ENCODE measurements around the gene ADAMTS17. TPM values are rescaled to one million over a fixed set of nuclear protein-coding genes. Genes with fewer than 3 reads are reported as not detected.

ADAMTS17 gene
- polyA plus RNA-seq, 4 donors = 0.45 to 3.1 (median 1.2) TPM

DNA sequence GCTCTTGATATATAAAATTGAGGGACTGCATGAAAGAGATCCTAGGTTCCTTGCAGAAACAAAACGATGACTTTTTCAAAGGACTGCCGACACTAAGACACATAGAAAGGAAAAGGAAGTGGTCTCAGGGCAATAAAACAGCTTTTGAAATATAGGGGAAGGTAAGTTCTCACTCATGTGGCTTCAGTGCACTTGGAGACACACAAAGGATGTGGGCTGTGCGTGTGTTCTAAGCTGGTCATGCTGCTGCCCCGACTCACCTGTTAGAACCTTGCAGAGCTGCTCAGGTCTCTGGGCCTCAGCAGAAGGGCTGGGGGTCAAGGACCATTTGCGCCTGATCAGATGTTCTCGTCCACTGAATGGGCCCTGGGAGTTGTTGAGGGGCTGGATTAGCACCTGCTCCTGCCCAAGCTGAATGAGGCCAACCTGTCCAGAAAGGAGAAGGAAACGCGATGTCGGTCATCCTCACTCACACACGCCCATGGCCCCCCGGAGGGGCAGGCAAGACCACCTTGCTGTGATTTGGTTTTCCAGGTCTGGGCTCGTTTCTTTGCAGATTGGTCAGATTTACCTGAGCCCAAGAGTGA is 11.1 kb downstream of the ADAMTS17 start:
- H3K27ac ChIP-seq (ENCODE audit: low read depth in 1 of 3, low read length in 2 of 3) = no peak overlapping the region
- WGBS, 3 donors = 72 to 83% (median 76%) methylated on average over 12 of the region's 12 CpGs
- H3K4me1 ChIP-seq (ENCODE audit: control insufficient read depth in 3 of 3, insufficient read depth in 2 of 3, low read depth in 1 of 3, low read length in 2 of 3) = no peaks in the 10 kb centered on the region
- H3K27me3 ChIP-seq (ENCODE audit: control insufficient read depth in 3 of 3, insufficient read depth in 3 of 3, low read length in 3 of 3) = no peaks in the 10 kb centered on the region
- H3K4me3 ChIP-seq (ENCODE audit: low read depth in 1 of 3, low read length in 3 of 3) = no peak overlapping the region
- FAIRE-seq (no peak), DNase-seq (peak in 1 of 2 donors; percentile 65)
- no peaks in the 10 kb centered on the region for H3K36me3 ChIP-seq (ENCODE audit: control insufficient read depth in 3 of 3, insufficient read depth in 2 of 3, low read depth in 1 of 3, low read length in 3 of 3)
- H3K9me3 ChIP-seq (ENCODE audit: control insufficient read depth in 2 of 2, insufficient read depth in 1 of 2, low read depth in 1 of 2, low read length in 1 of 2) = no peaks in the 10 kb centered on the region

DNA sequence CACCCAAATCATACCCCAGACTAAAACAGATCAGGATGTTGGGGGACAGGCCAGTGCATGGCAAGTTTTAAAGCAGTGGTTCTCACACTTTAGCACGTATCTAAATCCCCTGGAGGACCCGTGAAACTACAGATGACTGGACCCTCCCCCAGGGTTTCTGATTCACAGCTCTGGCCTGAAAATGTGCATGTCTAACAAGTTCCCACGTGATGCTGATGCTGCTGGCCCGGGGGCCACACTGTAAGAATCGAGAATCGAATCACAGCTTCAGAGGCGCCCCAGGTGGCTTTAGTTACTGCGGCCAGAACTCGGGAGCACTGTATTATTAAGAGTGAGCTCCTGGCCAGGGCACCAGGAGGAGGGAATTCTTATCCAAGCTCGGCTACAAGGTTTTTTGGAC is 11.6 kb downstream of the ADAMTS17 start:
- DNase-seq (peak in 1 of 2 donors; percentile 10), FAIRE-seq (no peak)
- Histone ChIP-seq H3K36me3 (ENCODE audit: control insufficient read depth in 3 of 3, insufficient read depth in 2 of 3, low read depth in 1 of 3, low read length in 3 of 3) (no peaks in the 10 kb centered on the region), H3K4me1 (ENCODE audit: control insufficient read depth in 3 of 3, insufficient read depth in 2 of 3, low read depth in 1 of 3, low read length in 2 of 3) (no peaks in the 10 kb centered on the region), H3K27me3 (ENCODE audit: control insufficient read depth in 3 of 3, insufficient read depth in 3 of 3, low read length in 3 of 3) (no peaks in the 10 kb centered on the region), H3K9me3 (ENCODE audit: control insufficient read depth in 2 of 2, insufficient read depth in 1 of 2, low read depth in 1 of 2, low read length in 1 of 2) (no peaks in the 10 kb centered on the region), H3K27ac (ENCODE audit: low read depth in 1 of 3, low read length in 2 of 3) (peak overlapping the region in 1 of 3 donors; percentile 12), H3K4me3 (ENCODE audit: low read depth in 1 of 3, low read length in 3 of 3) (no peak overlapping the region)
- WGBS, 3 donors = 62 to 86% (median 68%) methylated on average over 10 of the region's 10 CpGs

DNA sequence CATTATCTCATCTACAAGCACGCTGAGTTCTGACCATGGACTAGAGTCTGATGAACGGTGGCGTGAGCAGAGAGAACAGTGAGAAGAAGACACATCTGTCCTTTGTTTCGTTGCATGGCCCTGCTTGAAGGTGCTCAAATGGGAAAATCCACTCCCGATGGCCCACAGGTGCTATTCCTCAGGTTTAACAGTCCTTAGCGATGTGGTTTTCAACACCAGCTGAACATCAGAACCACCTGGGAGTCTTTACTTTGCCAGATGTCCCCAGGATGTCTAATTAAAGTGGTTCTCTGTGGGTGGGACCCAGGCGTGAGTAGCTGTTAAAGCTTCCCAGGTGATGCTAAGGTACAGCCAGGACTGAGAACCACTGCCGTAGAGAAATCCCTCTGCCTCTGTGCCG is 13.0 kb downstream of the ADAMTS17 start:
- WGBS, 3 donors = 87 to 91% (median 89%) methylated on average over 9 of the region's 9 CpGs
- FAIRE-seq (no peak), DNase-seq (no peak)
- H3K4me1 ChIP-seq (ENCODE audit: control insufficient read depth in 3 of 3, insufficient read depth in 2 of 3, low read depth in 1 of 3, low read length in 2 of 3) = no peaks in the 10 kb centered on the region
- H3K9me3 ChIP-seq (ENCODE audit: control insufficient read depth in 2 of 2, insufficient read depth in 1 of 2, low read depth in 1 of 2, low read length in 1 of 2) = no peaks in the 10 kb centered on the region
- H3K36me3 ChIP-seq (ENCODE audit: control insufficient read depth in 3 of 3, insufficient read depth in 2 of 3, low read depth in 1 of 3, low read length in 3 of 3) = no peaks in the 10 kb centered on the region
- H3K27me3 ChIP-seq (ENCODE audit: control insufficient read depth in 3 of 3, insufficient read depth in 3 of 3, low read length in 3 of 3) = no peaks in the 10 kb centered on the region
- H3K4me3 ChIP-seq (ENCODE audit: low read depth in 1 of 3, low read length in 3 of 3) = no peak overlapping the region
- H3K27ac ChIP-seq (ENCODE audit: low read depth in 1 of 3, low read length in 2 of 3) = peak overlapping the region in 1 of 3 donors; percentile 61

DNA sequence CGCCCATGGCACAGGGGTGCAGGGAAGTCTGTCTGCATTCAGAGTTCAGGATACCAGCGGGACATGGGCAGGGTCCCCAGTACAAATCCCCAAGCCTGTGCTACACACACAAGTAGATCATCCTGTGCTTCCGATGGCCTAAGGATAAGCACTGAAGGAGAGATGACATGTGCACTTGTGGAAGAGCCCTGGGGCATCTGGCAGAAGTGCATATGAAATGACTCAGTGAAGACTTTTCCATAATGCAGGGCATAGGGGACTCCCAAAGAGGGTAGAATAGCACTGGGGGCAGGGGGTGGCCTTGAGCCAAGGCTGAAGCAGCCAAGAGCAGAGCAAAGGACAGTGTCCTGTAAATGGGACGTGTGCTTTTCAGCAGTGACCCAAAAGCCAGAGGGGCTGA is 22.9 kb downstream of the ADAMTS17 start:
- WGBS, 3 donors = 91 to 96% (median 92%) methylated on average over 4 of the region's 4 CpGs
- Histone ChIP-seq H3K4me1 (ENCODE audit: control insufficient read depth in 3 of 3, insufficient read depth in 2 of 3, low read depth in 1 of 3, low read length in 2 of 3) (no peaks in the 10 kb centered on the region), H3K9me3 (ENCODE audit: control insufficient read depth in 2 of 2, insufficient read depth in 1 of 2, low read depth in 1 of 2, low read length in 1 of 2) (peaks cover 0 to 14% of the 10 kb centered on the region in 2 donors), H3K27me3 (ENCODE audit: control insufficient read depth in 3 of 3, insufficient read depth in 3 of 3, low read length in 3 of 3) (no peaks in the 10 kb centered on the region), H3K27ac (ENCODE audit: low read depth in 1 of 3, low read length in 2 of 3) (no peak overlapping the region), H3K4me3 (ENCODE audit: low read depth in 1 of 3, low read length in 3 of 3) (no peak overlapping the region), H3K36me3 (ENCODE audit: control insufficient read depth in 3 of 3, insufficient read depth in 2 of 3, low read depth in 1 of 3, low read length in 3 of 3) (peaks cover 0 to 2% (median 0%) of the 10 kb centered on the region in 3 donors)
- FAIRE-seq = no peak
- no peak for DNase-seq

DNA sequence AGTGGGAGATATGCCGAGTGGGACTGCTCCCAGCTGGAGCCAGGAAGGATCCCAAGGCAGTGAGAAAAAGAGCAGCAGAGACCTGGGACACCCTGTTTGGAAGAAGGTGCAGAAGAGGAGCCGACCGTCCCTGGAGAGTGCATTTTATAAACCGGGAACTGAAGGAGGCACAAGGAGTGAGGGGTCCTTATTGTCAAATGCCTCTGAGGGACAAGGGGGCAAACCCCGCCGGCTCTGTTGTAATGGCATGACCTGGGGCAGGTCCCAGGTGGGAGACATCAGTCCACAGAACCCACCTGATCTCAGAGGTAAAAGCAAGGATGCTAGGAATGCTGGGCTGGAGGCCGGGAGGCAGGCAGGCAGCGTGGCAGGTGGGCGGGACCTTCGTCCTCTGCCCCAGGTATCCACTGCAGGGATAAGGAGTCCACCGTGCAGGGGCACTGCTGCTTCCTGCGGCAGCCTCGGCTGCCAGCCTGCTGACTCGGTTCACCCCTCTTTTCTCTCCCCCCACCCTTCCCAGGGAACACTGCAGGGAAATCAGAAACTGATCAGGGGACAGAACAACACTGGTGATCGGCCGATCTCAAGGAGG is 26.9 kb downstream of the ADAMTS17 start:
- H3K9me3 ChIP-seq (ENCODE audit: control insufficient read depth in 2 of 2, insufficient read depth in 1 of 2, low read depth in 1 of 2, low read length in 1 of 2) = peaks cover 0 to 15% of the 10 kb centered on the region in 2 donors
- H3K27me3 ChIP-seq (ENCODE audit: control insufficient read depth in 3 of 3, insufficient read depth in 3 of 3, low read length in 3 of 3) = no peaks in the 10 kb centered on the region
- FAIRE-seq (no peak), DNase-seq (no peak)
- no peak overlapping the region for H3K27ac ChIP-seq (ENCODE audit: low read depth in 1 of 3, low read length in 2 of 3)
- no peak overlapping the region for H3K4me3 ChIP-seq (ENCODE audit: low read depth in 1 of 3, low read length in 3 of 3)
- WGBS, 3 donors = 82 to 90% (median 85%) methylated on average over 16 of the region's 16 CpGs
- peaks cover 0 to 2% (median 0%) of the 10 kb centered on the region in 3 donors for H3K36me3 ChIP-seq (ENCODE audit: control insufficient read depth in 3 of 3, insufficient read depth in 2 of 3, low read depth in 1 of 3, low read length in 3 of 3)
- no peaks in the 10 kb centered on the region for H3K4me1 ChIP-seq (ENCODE audit: control insufficient read depth in 3 of 3, insufficient read depth in 2 of 3, low read depth in 1 of 3, low read length in 2 of 3)

DNA sequence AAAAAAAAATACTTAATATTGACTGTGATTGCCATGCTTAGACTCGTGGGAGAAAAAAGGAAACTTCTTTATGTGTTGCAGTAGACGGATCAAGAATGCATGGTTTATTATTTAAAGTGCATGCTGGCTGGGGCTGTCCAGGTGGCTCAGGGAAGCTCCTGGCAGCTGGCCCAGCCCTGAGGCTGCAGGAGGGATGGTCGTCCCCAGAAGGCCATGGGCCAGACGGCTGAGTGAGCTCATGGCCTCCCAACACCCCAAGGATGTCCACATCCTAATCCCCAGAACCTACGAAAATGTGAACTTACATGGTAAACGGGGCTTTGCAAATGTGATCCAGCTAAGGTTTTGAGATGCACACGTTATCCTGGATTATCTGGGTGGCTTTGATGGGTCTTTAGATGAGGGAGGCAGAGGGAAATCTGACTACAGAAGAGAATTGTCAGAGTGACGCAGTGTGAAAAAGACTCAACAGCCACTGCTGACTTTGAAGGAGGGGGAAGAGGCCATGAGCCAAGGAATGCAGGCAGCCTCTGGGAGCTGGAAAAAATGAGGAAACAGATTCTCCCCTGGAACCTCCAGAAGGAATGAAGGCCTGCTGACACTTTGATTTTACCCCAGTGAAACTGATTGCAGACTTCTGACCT is 29.8 kb downstream of the ADAMTS17 start:
- peaks cover 0 to 3% of the 10 kb centered on the region in 2 donors for H3K9me3 ChIP-seq (ENCODE audit: control insufficient read depth in 2 of 2, insufficient read depth in 1 of 2, low read depth in 1 of 2, low read length in 1 of 2)
- no peak overlapping the region for H3K27ac ChIP-seq (ENCODE audit: low read depth in 1 of 3, low read length in 2 of 3)
- no peaks in the 10 kb centered on the region for H3K36me3 ChIP-seq (ENCODE audit: control insufficient read depth in 3 of 3, insufficient read depth in 2 of 3, low read depth in 1 of 3, low read length in 3 of 3)
- WGBS, 3 donors = 75 to 85% (median 85%) methylated on average over 8 of the region's 8 CpGs
- no peaks in the 10 kb centered on the region for H3K4me1 ChIP-seq (ENCODE audit: control insufficient read depth in 3 of 3, insufficient read depth in 2 of 3, low read depth in 1 of 3, low read length in 2 of 3)
- no peaks in the 10 kb centered on the region for H3K27me3 ChIP-seq (ENCODE audit: control insufficient read depth in 3 of 3, insufficient read depth in 3 of 3, low read length in 3 of 3)
- no peak for FAIRE-seq
- no peak for DNase-seq
- H3K4me3 ChIP-seq (ENCODE audit: low read depth in 1 of 3, low read length in 3 of 3) = no peak overlapping the region

DNA sequence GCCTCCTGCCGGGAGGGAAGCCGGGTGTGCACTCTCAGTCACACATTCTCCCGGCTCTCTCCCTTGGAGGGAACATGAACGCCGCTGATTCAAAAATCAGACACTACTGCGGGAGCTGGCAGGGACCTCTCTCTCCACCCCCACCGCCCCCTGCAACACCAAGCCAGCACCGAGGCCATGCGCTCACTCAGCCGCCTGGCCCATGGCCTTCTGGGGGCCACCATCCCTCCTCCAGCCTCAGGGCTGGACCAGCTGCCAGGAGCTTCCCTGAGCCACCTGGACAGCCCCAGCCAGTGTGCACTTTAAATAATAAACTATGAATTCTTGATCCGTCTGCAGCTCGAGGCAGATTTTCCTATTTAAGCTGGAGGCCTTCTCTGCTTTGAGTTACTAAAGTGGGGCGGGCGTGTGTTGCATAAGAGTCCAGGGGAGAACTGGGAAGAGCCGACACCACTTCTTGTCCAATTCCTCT is 30.6 kb downstream of the ADAMTS17 start:
- no peak overlapping the region for H3K27ac ChIP-seq (ENCODE audit: low read depth in 1 of 3, low read length in 2 of 3)
- no peak overlapping the region for H3K4me3 ChIP-seq (ENCODE audit: low read depth in 1 of 3, low read length in 3 of 3)
- FAIRE-seq (no peak), DNase-seq (no peak)
- no peaks in the 10 kb centered on the region for H3K4me1 ChIP-seq (ENCODE audit: control insufficient read depth in 3 of 3, insufficient read depth in 2 of 3, low read depth in 1 of 3, low read length in 2 of 3)
- 75 to 94% (median 83%) methylated on average over 15 of the region's 15 CpGs for whole genome bisulfite sequencing, 3 donors
- H3K9me3 ChIP-seq (ENCODE audit: control insufficient read depth in 2 of 2, insufficient read depth in 1 of 2, low read depth in 1 of 2, low read length in 1 of 2) = peaks cover 0 to 3% of the 10 kb centered on the region in 2 donors
- H3K36me3 ChIP-seq (ENCODE audit: control insufficient read depth in 3 of 3, insufficient read depth in 2 of 3, low read depth in 1 of 3, low read length in 3 of 3) = no peaks in the 10 kb centered on the region
- no peaks in the 10 kb centered on the region for H3K27me3 ChIP-seq (ENCODE audit: control insufficient read depth in 3 of 3, insufficient read depth in 3 of 3, low read length in 3 of 3)

DNA sequence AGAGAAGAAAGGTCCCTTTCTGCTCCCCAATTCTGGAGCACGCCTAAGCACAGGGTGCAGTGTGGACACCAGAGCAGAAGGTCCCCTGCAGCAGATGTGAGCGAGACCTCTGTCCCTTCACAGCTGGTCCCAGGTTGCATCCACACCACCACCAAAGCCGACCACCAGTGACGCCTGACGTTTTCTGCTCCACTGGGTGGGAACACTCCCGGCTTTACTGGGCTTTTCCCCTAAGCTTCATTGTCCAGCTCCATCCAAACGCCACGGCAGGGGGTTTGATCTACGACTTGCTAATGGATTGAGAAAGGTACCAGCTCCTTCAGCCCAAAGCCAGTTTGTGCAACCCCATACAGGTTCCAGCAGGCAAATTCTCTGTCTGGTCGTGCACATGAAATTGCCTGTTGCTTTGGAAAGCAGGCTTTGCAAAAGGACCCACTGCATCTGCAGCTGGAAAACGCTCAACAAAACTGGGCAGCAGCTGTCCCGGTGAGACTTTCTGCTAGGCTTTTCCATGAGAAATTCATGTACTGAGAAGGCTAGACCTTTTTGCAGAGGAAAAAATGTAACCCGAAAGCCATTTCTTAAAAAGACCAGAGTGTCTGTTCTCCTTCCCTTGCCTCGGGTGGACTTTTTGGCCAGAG is 31.1 kb downstream of the ADAMTS17 start:
- Histone ChIP-seq H3K36me3 (ENCODE audit: control insufficient read depth in 3 of 3, insufficient read depth in 2 of 3, low read depth in 1 of 3, low read length in 3 of 3) (no peaks in the 10 kb centered on the region), H3K9me3 (ENCODE audit: control insufficient read depth in 2 of 2, insufficient read depth in 1 of 2, low read depth in 1 of 2, low read length in 1 of 2) (peaks cover 0 to 3% of the 10 kb centered on the region in 2 donors), H3K27ac (ENCODE audit: low read depth in 1 of 3, low read length in 2 of 3) (no peak overlapping the region), H3K4me1 (ENCODE audit: control insufficient read depth in 3 of 3, insufficient read depth in 2 of 3, low read depth in 1 of 3, low read length in 2 of 3) (no peaks in the 10 kb centered on the region), H3K4me3 (ENCODE audit: low read depth in 1 of 3, low read length in 3 of 3) (no peak overlapping the region), H3K27me3 (ENCODE audit: control insufficient read depth in 3 of 3, insufficient read depth in 3 of 3, low read length in 3 of 3) (no peaks in the 10 kb centered on the region)
- no peak for DNase-seq
- FAIRE-seq = no peak
- 66 to 83% (median 79%) methylated on average over 14 of the region's 14 CpGs for WGBS, 3 donors
